CD4-positive, alpha-beta T cell treated with Interleukin-6 at 100 ng/mL for 8 hours (primary cell): Measurements from ENCODE around the gene NEIL1.
"Not testable (repeated sequence)": the region's sequence is repeated elsewhere in the genome, so short reads cannot be mapped to it uniquely, and the experiment has no call there.

Source experiments
- DNase-seq: peaks from one replicate; pipeline ENCODE4 v3.0.0-alpha.2; 2020; ENCODE audit warnings: mixed read lengths, low spot score

NEIL1 gene

GRCh38 chr15:75346796-75347221 lies at the start of gene NEIL1:
NEIL1 (plus strand) TSS chr15:75347039; CDS start chr15:75348906, 1,867 bp downstream.
- DNase-seq, result no peak

- DNase-seq, result not testable (repeated sequence)
Measured at GRCh38 chr15:75298541-75299310, 48.1 kb upstream of the NEIL1 start.

- not testable (repeated sequence) for DNase-seq
Measured at GRCh38 chr15:75299311-75299688, 47.5 kb upstream of the NEIL1 start.

GRCh38 chr15:75300026-75300425 lies 46.8 kb upstream of the NEIL1 start:
- DNase-seq, result not testable (repeated sequence)

- no peak for DNase-seq
Measured at GRCh38 chr15:75302318-75302717, 44.5 kb upstream of the NEIL1 start.

- not testable (repeated sequence) for DNase-seq
Measured at GRCh38 chr15:75302753-75303152, 44.1 kb upstream of the NEIL1 start.

- DNase-seq, result no peak
Measured at GRCh38 chr15:75306188-75306587, 40.7 kb upstream of the NEIL1 start.

GRCh38 chr15:75307778-75308390 lies 39.0 kb upstream of the NEIL1 start:
- no peak for DNase-seq

- DNase-seq, result no peak
Measured at GRCh38 chr15:75309711-75310110, 37.1 kb upstream of the NEIL1 start.

- not testable (repeated sequence) for DNase-seq
Measured at GRCh38 chr15:75312548-75312947, 34.3 kb upstream of the NEIL1 start.

GRCh38 chr15:75313116-75313845 lies 33.6 kb upstream of the NEIL1 start:
- DNase-seq, result no peak

GRCh38 chr15:75314552-75315290 lies 32.1 kb upstream of the NEIL1 start:
- no peak for DNase-seq

- DNase-seq, result not testable (repeated sequence)
Measured at GRCh38 chr15:75319231-75319897, 27.5 kb upstream of the NEIL1 start.

- DNase-seq, result no peak
Measured at GRCh38 chr15:75321711-75322110, 25.1 kb upstream of the NEIL1 start.

GRCh38 chr15:75325922-75326321 lies 20.9 kb upstream of the NEIL1 start:
- DNase-seq, result no peak

- no peak for DNase-seq
Measured at GRCh38 chr15:75327005-75327404, 19.8 kb upstream of the NEIL1 start.

- DNase-seq, result no peak
Measured at GRCh38 chr15:75327491-75327890, 19.3 kb upstream of the NEIL1 start.

GRCh38 chr15:75328493-75329314 lies 18.1 kb upstream of the NEIL1 start:
- no peak for DNase-seq

GRCh38 chr15:75329571-75329970 lies 17.3 kb upstream of the NEIL1 start:
- no peak for DNase-seq

GRCh38 chr15:75332093-75332492 lies 14.7 kb upstream of the NEIL1 start:
- DNase-seq, result not testable (repeated sequence)
